H1 (cell line): ENCODE measurements around the gene CHMP1B. TPM values are rescaled to one million over a fixed set of nuclear protein-coding genes. Genes with fewer than 3 reads are reported as not detected.

Experiments
- CTCF ChIA-PET: fragments of 300-600 bp; sonication (Branson Sonifier 250); formaldehyde crosslinking; loops from one replicate; lab custom pipeline; 2021; ENCODE audit not compliant: partially characterized antibody; lab: Charles Lee
- POLR2A ChIA-PET: fragments of 300-600 bp; sonication (Branson Sonifier 250); formaldehyde crosslinking; loops from one replicate; lab custom pipeline; 2021; ENCODE audit warnings: inconsistent platforms; ENCODE audit not compliant: partially characterized antibody; lab: Charles Lee
- DNase-seq, 2 experiments: peaks; one replicate each; pipeline versions ENCODE4 v3.0.0 to v3.0.0-alpha.2; 2010 to 2022; ENCODE audit warnings: low spot score in 2 of 2, low read depth in 1 of 2, mixed read lengths in 1 of 2
- FAIRE-seq: peaks from 2 replicates; lab custom pipeline; 2011; peaks lifted over from hg19 to GRCh38; lab: Jason Lieb, UNC
- H2AFZ ChIP-seq: 2 replicates; pipeline ENCODE4 v1.8.1; 2012; ENCODE audit warnings: low read length, inconsistent platforms
- H2AK5ac ChIP-seq: 2 replicates; pipeline ENCODE4 v1.6.1; 2013; ENCODE audit warnings: low read depth, low read length
- H2BK120ac ChIP-seq: replicated peaks from 2 replicates; pipeline ENCODE3; 2013; ENCODE audit warnings: low read depth, low read length, inconsistent platforms
- H2BK12ac ChIP-seq: 2 replicates; pipeline ENCODE4 v1.6.1; 2013; ENCODE audit warnings: low read depth, low read length
- H2BK15ac ChIP-seq: 2 replicates; pipeline ENCODE4 v1.6.1; 2013; ENCODE audit warnings: low read length
- H2BK20ac ChIP-seq: 2 replicates; pipeline ENCODE4 v1.6.1; 2013; ENCODE audit warnings: low read length
- H2BK5ac ChIP-seq: 2 replicates; pipeline ENCODE4 v1.6.1; 2013; ENCODE audit warnings: low read depth, low read length
- H3K14ac ChIP-seq: 2 replicates; pipeline ENCODE4 v1.6.1; 2013; ENCODE audit warnings: inconsistent platforms; ENCODE audit not compliant: insufficient read length
- H3K18ac ChIP-seq: 2 replicates; pipeline ENCODE4 v1.6.1; 2013; ENCODE audit warnings: low read length; ENCODE audit errors: extremely low read depth
- H3K23ac ChIP-seq: 2 replicates; pipeline ENCODE4 v1.6.1; 2013; ENCODE audit warnings: inconsistent platforms; ENCODE audit not compliant: insufficient read length
- H3K23me2 ChIP-seq: 2 replicates; pipeline ENCODE4 v1.6.1; 2013; ENCODE audit warnings: low read depth, low read length
- H3K27ac ChIP-seq: 2 replicates; pipeline ENCODE4 v1.6.1; 2011; ENCODE audit warnings: low read depth, low read length, inconsistent platforms
- H3K27me3 ChIP-seq, 4 experiments: replicated peaks in 1 of 4; 1 replicate in 1 of 4; 2 replicates in 3 of 4; pipeline versions ENCODE4 v1.6.1 to v1.8.1; 2011 to 2013; ENCODE audit warnings: low read length in 3 of 4, mild to moderate bottlenecking in 3 of 4, inconsistent platforms in 2 of 4, mixed read lengths in 2 of 4, moderate library complexity in 1 of 4; ENCODE audit not compliant: control insufficient read depth in 3 of 4, insufficient read depth in 3 of 4; ENCODE audit errors: extremely low read depth in 1 of 4
- H3K36me3 ChIP-seq, 4 experiments: 2 replicates each; pipeline versions ENCODE4 v1.6.1 to v1.8.1; 2011 to 2013; ENCODE audit warnings: mild to moderate bottlenecking in 4 of 4, low read length in 3 of 4, moderate library complexity in 2 of 4, control low read depth in 1 of 4, inconsistent platforms in 1 of 4; ENCODE audit not compliant: insufficient read depth in 4 of 4, control insufficient read depth in 2 of 4
- H3K4ac ChIP-seq: replicated peaks from 2 replicates; pipeline ENCODE3; 2013; ENCODE audit warnings: low read length, low read depth, mixed read lengths, inconsistent platforms; ENCODE audit not compliant: insufficient read length
- H3K4me1 ChIP-seq, 4 experiments: replicated peaks in 1 of 4; 1 replicate in 1 of 4; 2 replicates in 3 of 4; pipeline versions ENCODE4 v1.6.1 to v1.8.1; 2011 to 2013; ENCODE audit warnings: low read length in 3 of 4, inconsistent platforms in 2 of 4, mixed read lengths in 1 of 4; ENCODE audit not compliant: insufficient read depth in 4 of 4, control insufficient read depth in 3 of 4
- H3K4me2 ChIP-seq, 2 experiments: 2 replicates each; pipeline versions ENCODE4 v1.6.1 to v1.8.1; 2011 to 2013; ENCODE audit warnings: low read depth in 2 of 2, low read length in 2 of 2, control low read depth in 1 of 2, inconsistent platforms in 1 of 2, mild to moderate bottlenecking in 1 of 2; ENCODE audit not compliant: insufficient read depth in 1 of 2
- H3K4me3 ChIP-seq, 4 experiments: fragments of 200-600, 300-600 bp in 1 of 4; sonication (generic), shearing (Covaris generic), sonication (Bioruptor Twin) in 1 of 4; 2 replicates each; pipeline versions ENCODE4 v1.5.1 to v1.8.1; 2011 to 2016; ENCODE audit warnings: low read length in 4 of 4, low read depth in 3 of 4, control low read depth in 2 of 4, inconsistent platforms in 2 of 4, mild to moderate bottlenecking in 2 of 4, mixed read lengths in 1 of 4, moderate library complexity in 1 of 4; ENCODE audit not compliant: insufficient read depth in 2 of 4; ENCODE audit errors: extremely low read depth in 1 of 4
- H3K56ac ChIP-seq: replicated peaks from 2 replicates; pipeline ENCODE3; 2013; ENCODE audit warnings: low read depth, mild to moderate bottlenecking, mixed read lengths, low read length, inconsistent platforms; ENCODE audit not compliant: insufficient read length
- H3K79me1 ChIP-seq: 2 replicates; pipeline ENCODE4 v1.6.1; 2013; ENCODE audit warnings: low read depth, low read length, control low read depth
- H3K79me2 ChIP-seq, 2 experiments: 2 replicates each; pipeline versions ENCODE4 v1.6.1 to v1.8.1; 2012 to 2013; ENCODE audit warnings: low read length in 2 of 2, mild to moderate bottlenecking in 2 of 2, inconsistent platforms in 1 of 2; ENCODE audit not compliant: insufficient read depth in 2 of 2, control insufficient read depth in 1 of 2
- H3K9ac ChIP-seq, 4 experiments: replicated peaks in 1 of 4; 1 replicate in 1 of 4; 2 replicates in 3 of 4; pipeline versions ENCODE4 v1.6.1 to v1.8.1; 2011 to 2013; ENCODE audit warnings: low read depth in 3 of 4, low read length in 3 of 4, control low read depth in 2 of 4, mild to moderate bottlenecking in 2 of 4, moderate library complexity in 2 of 4, inconsistent platforms in 1 of 4; ENCODE audit errors: extremely low read depth in 1 of 4
- H3K9me3 ChIP-seq, 2 experiments: 2 replicates each; pipeline versions ENCODE4 v1.6.1 to v1.8.1; 2012 to 2013; ENCODE audit warnings: mild to moderate bottlenecking in 2 of 2, moderate library complexity in 2 of 2, control low read depth in 1 of 2, inconsistent platforms in 1 of 2, low read depth in 1 of 2, low read length in 1 of 2, mixed read lengths in 1 of 2; ENCODE audit not compliant: insufficient read depth in 2 of 2
- H4K20me1 ChIP-seq, 2 experiments: replicated peaks in 1 of 2; 2 replicates each; pipeline versions ENCODE3 to v1.8.1; 2011 to 2013; ENCODE audit warnings: inconsistent platforms in 2 of 2, low read length in 2 of 2, mild to moderate bottlenecking in 1 of 2; ENCODE audit not compliant: insufficient read depth in 2 of 2, control insufficient read depth in 1 of 2
- H4K5ac ChIP-seq: 2 replicates; pipeline ENCODE4 v1.6.1; 2013; ENCODE audit warnings: low read length, low read depth, mixed read lengths, inconsistent platforms; ENCODE audit not compliant: insufficient read length
- H4K8ac ChIP-seq: 2 replicates; pipeline ENCODE4 v1.8.0; 2013; ENCODE audit warnings: mild to moderate bottlenecking, moderate library complexity, low read length, inconsistent platforms; ENCODE audit not compliant: insufficient read depth; ENCODE audit errors: extremely low read depth
- H4K91ac ChIP-seq: replicated peaks from 2 replicates; pipeline ENCODE3; 2013; ENCODE audit warnings: low read length, mixed read lengths, inconsistent platforms; ENCODE audit not compliant: insufficient read length
- CBX5 ChIP-seq: fragments of 300-800, 300-1000 bp; sonication (generic); IDR thresholded peaks from 2 replicates; pipeline ENCODE4 v1.7.1; 2016; ENCODE audit warnings: antibody characterized with exemption, low read length, low read depth
- CREB1 ChIP-seq: IDR thresholded peaks from 2 replicates; pipeline ENCODE4 v1.6.1; 2012; ENCODE audit warnings: inconsistent platforms
- FOSL1 ChIP-seq: IDR thresholded peaks from 2 replicates; pipeline ENCODE4 v1.6.1; 2011; ENCODE audit warnings: mild to moderate bottlenecking, low read depth, low read length, moderate library complexity; ENCODE audit not compliant: insufficient read depth
- JUND ChIP-seq: IDR thresholded peaks from 2 replicates; pipeline ENCODE4 v1.6.1; 2011; ENCODE audit warnings: mild to moderate bottlenecking, improper control_type of control experiment, low read length
- RBBP5 ChIP-seq: IDR thresholded peaks from 2 replicates; pipeline ENCODE4 v1.7.1; 2012; ENCODE audit warnings: low read depth, mild to moderate bottlenecking, inconsistent platforms, low read length, moderate library complexity, borderline replicate concordance
- SAP30 ChIP-seq: fragments of 300-600 bp; sonication (generic); IDR thresholded peaks from 2 replicates; pipeline ENCODE4 v1.7.1; 2012; ENCODE audit warnings: low read length, moderate library complexity, mild to moderate bottlenecking, inconsistent platforms; ENCODE audit not compliant: insufficient read depth, insufficient replicate concordance
- SIN3A ChIP-seq, 2 experiments: IDR thresholded peaks in 1 of 2; conservative IDR thresholded peaks in 1 of 2; 2 replicates each; pipeline ENCODE4 v1.6.1; 2011 to 2012; ENCODE audit warnings: low read length in 2 of 2, improper control_type of control experiment in 1 of 2, low read depth in 1 of 2, mild to moderate bottlenecking in 1 of 2
- SP2 ChIP-seq: IDR thresholded peaks from 2 replicates; pipeline ENCODE4 v1.6.1; 2012; ENCODE audit warnings: mild to moderate bottlenecking, low read length, inconsistent platforms
- SRF ChIP-seq: IDR thresholded peaks from 2 replicates; pipeline ENCODE4 v1.6.1; 2011; ENCODE audit warnings: mild to moderate bottlenecking, low read depth, low read length, moderate library complexity
- YY1 ChIP-seq: IDR thresholded peaks from 2 replicates; pipeline ENCODE4 v1.6.1; 2011; ENCODE audit warnings: low read depth, mild to moderate bottlenecking, low read length
- ZNF274 ChIP-seq: IDR thresholded peaks from 2 replicates; pipeline ENCODE4 v1.7.0; 2012; ENCODE audit warnings: low read length, borderline replicate concordance; ENCODE audit errors: extremely low read depth
- WGBS, 2 experiments: shearing (Covaris generic) in 1 of 2; methylation state at CpG; one replicate each; pipeline versions ENCODE4 v1.1.6 to v1.1.7; 2013 to 2015; ENCODE audit warnings: low lambda C conversion rate in 2 of 2, mixed read lengths in 2 of 2, inconsistent platforms in 1 of 2, low coverage in 1 of 2, missing lambda C conversion rate in 1 of 2; ENCODE audit not compliant: insufficient replicate concordance in 2 of 2, insufficient coverage in 1 of 2, insufficient read length in 1 of 2; ENCODE audit errors: extremely low coverage in 1 of 2, missing lambda C conversion rate in 1 of 2; 5-methylcytosine and 5-hydroxymethylcytosine counted together
- polyA plus RNA-seq, 7 experiments: library from polyadenylated mRNA; depleted of rRNA in 3 of 7; stranded (reverse) in 5 of 7; unstranded in 2 of 7; fragments of >200 nt in 5 of 7; fragments of 200-250 nt in 2 of 7; gene quantifications; 1 replicate in 5 of 7; 2 replicates in 1 of 7; 4 replicates in 1 of 7; pipeline versions ENCODE4 v1.2.1 to v1.2.3, GENCODE V29; 2011 to 2013; ENCODE audit warnings: missing spikeins in 2 of 7, mixed read lengths in 2 of 7
- total RNA-seq: library from RNA; stranded (reverse); fragmentation: NEBNext Ultra II Directional; extraction: Animal tissue kit (Norgen Biotek cat#: 25700); gene quantifications from 2 replicates; pipeline ENCODE4 v1.2.1, GENCODE V29; 2021
- TF ChIP-seq, protein P1 (sequence below), 3 experiments: IDR thresholded peaks; 1 replicate in 2 of 3; 2 replicates in 1 of 3; pipeline versions ENCODE4 v1.5.1 to v1.6.1; 2011; ENCODE audit warnings: low read length in 3 of 3, mild to moderate bottlenecking in 3 of 3, inconsistent platforms in 2 of 3, low read depth in 1 of 3, moderate library complexity in 1 of 3; ENCODE audit not compliant: insufficient read depth in 1 of 3; ENCODE audit errors: control extremely low read depth in 1 of 3

CHMP1B gene
- total and polyA plus RNA-seq, 2 of the 8 experiments (the other 6 are each of a cell fraction or from before 2014, with no cell fraction given) = 30.5 to 43.2 TPM

DNA sequence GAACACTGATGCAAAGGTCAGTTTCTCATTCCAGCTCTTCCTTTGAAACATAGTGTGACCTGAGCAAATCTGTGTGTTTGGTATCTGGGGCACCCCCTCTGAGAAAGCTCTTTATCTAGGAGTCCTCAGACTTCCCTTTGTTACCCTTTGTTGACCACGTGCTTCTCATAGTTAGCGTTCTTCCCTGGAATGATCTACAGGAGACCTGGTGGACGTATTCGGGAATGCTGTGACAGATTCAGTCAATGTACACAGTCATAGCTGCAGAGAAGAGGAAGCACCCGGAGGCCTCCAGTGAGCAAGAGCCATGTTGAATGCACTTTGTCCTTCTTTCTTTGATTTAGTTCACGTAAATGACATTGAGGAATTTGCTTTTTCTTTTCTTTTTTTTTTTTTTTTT is 10.7 kb upstream of the CHMP1B start:
- Histone ChIP-seq H3K36me3 (no peaks in the 10 kb centered on the region), H2BK12ac (no peak overlapping the region), H3K56ac (no peak overlapping the region), H3K9me3 (no peaks in the 10 kb centered on the region), H3K4me2 (no peak overlapping the region), H2BK120ac (no peak overlapping the region), H4K20me1 (no peaks in the 10 kb centered on the region), H3K27ac (no peak overlapping the region), H3K23me2 (no peaks in the 10 kb centered on the region), H2AFZ (no peak overlapping the region), H3K4me1 (no peaks in the 10 kb centered on the region), H2BK5ac (no peak overlapping the region), H4K5ac (no peak overlapping the region), H4K8ac (no peak overlapping the region), H3K18ac (no peak overlapping the region), H3K4ac (no peak overlapping the region), H3K14ac (no peak overlapping the region), H2BK20ac (no peak overlapping the region), H4K91ac (no peak overlapping the region), H3K27me3 (no peaks in the 10 kb centered on the region), H2AK5ac (no peak overlapping the region), H2BK15ac (no peak overlapping the region), H3K23ac (no peak overlapping the region), H3K79me2 (no peaks in the 10 kb centered on the region), H3K79me1 (no peaks in the 10 kb centered on the region; the same call in 1 of the 2 replicates), H3K4me3 (no peak overlapping the region), H3K9ac (no peak overlapping the region)
- WGBS, 2 experiments = 72% methylated on average over 4 of the region's 6 CpGs; no CpG with 5 or more reads in 1 of the 2 experiments
- ChIA-PET POLR2A (interaction anchor here (1.1 to 1.7 kb wide), 3 partner anchors 10 to 11 kb away, joined by 3 to 5 read pairs (median 4); no protein-coding TSS in a partner anchor), CTCF (interaction anchor here (1.1 to 1.7 kb wide), 8 partner anchors 9 to 110 kb away, joined by 3 to 6 read pairs (median 4); no protein-coding TSS in a partner anchor)
- DNase-seq (peak in 1 of 2 experiments; percentile 32), FAIRE-seq (no peak)
- TF ChIP-seq SAP30 = no peak
- no peak for TF ChIP-seq CBX5
- no peak for TF ChIP-seq SIN3A (conservative IDR thresholded peaks at IDR 0.05 in 1 of 2, IDR thresholded peaks at IDR 0.05 in 1 of 2; ENCODE audit: low read depth in 1 of 2, low read length in 2 of 2)
- no peak for TF ChIP-seq JUND
- TF ChIP-seq CREB1 = no peak
- no peak for TF ChIP-seq ZNF274
- no peak for TF ChIP-seq FOSL1
- no peak for TF ChIP-seq SP2
- no peak for TF ChIP-seq SRF
- TF ChIP-seq YY1 = no peak
- TF ChIP-seq RBBP5 = no peak
- TF ChIP-seq, protein P1, sequence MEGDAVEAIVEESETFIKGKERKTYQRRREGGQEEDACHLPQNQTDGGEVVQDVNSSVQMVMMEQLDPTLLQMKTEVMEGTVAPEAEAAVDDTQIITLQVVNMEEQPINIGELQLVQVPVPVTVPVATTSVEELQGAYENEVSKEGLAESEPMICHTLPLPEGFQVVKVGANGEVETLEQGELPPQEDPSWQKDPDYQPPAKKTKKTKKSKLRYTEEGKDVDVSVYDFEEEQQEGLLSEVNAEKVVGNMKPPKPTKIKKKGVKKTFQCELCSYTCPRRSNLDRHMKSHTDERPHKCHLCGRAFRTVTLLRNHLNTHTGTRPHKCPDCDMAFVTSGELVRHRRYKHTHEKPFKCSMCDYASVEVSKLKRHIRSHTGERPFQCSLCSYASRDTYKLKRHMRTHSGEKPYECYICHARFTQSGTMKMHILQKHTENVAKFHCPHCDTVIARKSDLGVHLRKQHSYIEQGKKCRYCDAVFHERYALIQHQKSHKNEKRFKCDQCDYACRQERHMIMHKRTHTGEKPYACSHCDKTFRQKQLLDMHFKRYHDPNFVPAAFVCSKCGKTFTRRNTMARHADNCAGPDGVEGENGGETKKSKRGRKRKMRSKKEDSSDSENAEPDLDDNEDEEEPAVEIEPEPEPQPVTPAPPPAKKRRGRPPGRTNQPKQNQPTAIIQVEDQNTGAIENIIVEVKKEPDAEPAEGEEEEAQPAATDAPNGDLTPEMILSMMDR (IDR thresholded peaks at IDR 0.05; ENCODE audit: control extremely low read depth in 1 of 3, insufficient read depth in 1 of 3, low read depth in 1 of 3, low read length in 3 of 3) = no peak
